Adipocyte (in vitro differentiated cells): ENCODE results near the gene DCP1A.
"Not testable (repeated sequence)": the region's sequence is repeated elsewhere in the genome, so short reads cannot be mapped to it uniquely, and the experiment has no call there.

Source experiments
- DNase-seq: peaks from one replicate; pipeline ENCODE4 v3.0.0-alpha.2; 2015; ENCODE audit warnings: low read depth
- H3K27me3 ChIP-seq: replicated peaks from 2 replicates; pipeline ENCODE4 v1.7.0; 2013; ENCODE audit warnings: mild to moderate bottlenecking, low read length, moderate library complexity; ENCODE audit not compliant: control insufficient read depth, insufficient read depth
- H3K36me3 ChIP-seq: 2 replicates; pipeline ENCODE4 v1.7.0; 2013; ENCODE audit warnings: low read length, mild to moderate bottlenecking, moderate library complexity; ENCODE audit not compliant: control insufficient read depth, insufficient read depth, severe bottlenecking
- H3K4me1 ChIP-seq: 2 replicates; pipeline ENCODE4 v1.7.0; 2013; ENCODE audit warnings: mild to moderate bottlenecking, low read length, moderate library complexity; ENCODE audit not compliant: control insufficient read depth, insufficient read depth
- H3K4me3 ChIP-seq: 2 replicates; pipeline ENCODE4 v1.7.0; 2013; ENCODE audit warnings: mild to moderate bottlenecking, low read length, moderate library complexity
- H3K9ac ChIP-seq: 2 replicates; pipeline ENCODE4 v1.7.0; 2013; ENCODE audit warnings: mild to moderate bottlenecking, low read length, moderate library complexity
- H3K9me3 ChIP-seq: 2 replicates; pipeline ENCODE4 v1.7.0; 2013; ENCODE audit warnings: mild to moderate bottlenecking, low read length, moderate library complexity; ENCODE audit not compliant: control insufficient read depth

The DCP1A gene

GRCh38 chr3:53347261-53348064, at the start of gene DCP1A:
Gene DCP1A, minus strand, starts transcription at chr3:53347543. Its CDS starts 26 bp downstream, at chr3:53347517.
- Histone ChIP-seq H3K27me3 (no peaks in the 10 kb centered on the region), H3K4me1 (peaks cover 38% of the 10 kb centered on the region), H3K9ac (peak within 1 kb of the TSS; percentile 99), H3K9me3 (no peaks in the 10 kb centered on the region), H3K4me3 (peak within 1 kb of the TSS; percentile 97), H3K36me3 (peaks cover 8% of the 10 kb centered on the region)
- peak; percentile 98 for DNase-seq

DNA sequence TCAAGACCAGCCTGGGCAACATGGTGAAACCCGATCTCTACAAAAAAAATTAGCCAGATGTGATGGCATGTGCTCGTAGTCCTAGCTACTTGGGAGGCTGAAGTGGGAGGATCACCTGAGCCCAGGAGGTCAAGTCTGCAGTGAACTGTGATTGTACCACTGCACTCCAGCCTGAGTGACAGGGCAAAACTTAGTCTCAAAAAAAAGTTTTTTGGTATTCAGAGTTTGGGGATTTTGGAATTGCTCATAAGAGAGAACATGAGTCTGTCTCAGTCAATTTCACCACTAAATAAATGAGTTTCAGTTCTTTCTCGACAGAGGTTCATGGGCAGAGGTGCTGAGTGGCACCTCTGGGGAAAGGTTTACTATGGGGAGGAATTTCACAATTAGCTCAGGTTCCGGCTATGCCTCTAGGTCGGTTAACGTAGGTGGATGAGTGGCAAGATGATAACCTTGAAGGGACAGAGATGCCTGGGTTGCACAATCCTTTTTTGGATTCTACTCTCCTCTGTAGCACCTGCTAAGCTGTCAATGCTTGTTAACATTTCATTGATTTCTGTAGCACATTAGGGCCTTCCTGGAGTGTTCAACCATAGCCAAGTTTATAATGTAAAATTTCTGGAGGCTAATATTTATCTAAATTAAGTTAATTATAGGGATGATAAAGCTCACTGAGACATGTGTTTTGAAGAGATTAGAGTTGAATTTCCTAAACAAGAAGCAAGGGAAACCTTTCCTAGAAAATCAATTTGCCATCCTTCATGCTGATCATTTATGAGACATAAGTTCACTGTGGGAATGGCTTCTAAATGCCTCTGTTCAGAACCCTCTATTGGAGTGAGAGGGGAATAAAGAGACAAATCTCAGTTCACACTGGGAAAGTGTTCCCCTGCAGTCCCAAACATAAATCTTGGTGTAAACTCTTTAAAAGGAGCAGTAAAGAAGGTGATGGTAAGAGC, 37.4 kb upstream of the DCP1A start:
- H3K27me3 ChIP-seq = no peaks in the 10 kb centered on the region
- no peaks in the 10 kb centered on the region for H3K4me1 ChIP-seq
- no peak overlapping the region for H3K4me3 ChIP-seq
- no peak for DNase-seq
- H3K9ac ChIP-seq = no peak overlapping the region
- H3K9me3 ChIP-seq = no peaks in the 10 kb centered on the region
- H3K36me3 ChIP-seq = no peaks in the 10 kb centered on the region

GRCh38 chr3:53382106-53382505, 34.8 kb upstream of the DCP1A start:
- H3K4me1 ChIP-seq = no peaks in the 10 kb centered on the region
- H3K36me3 ChIP-seq = no peaks in the 10 kb centered on the region
- no peaks in the 10 kb centered on the region for H3K9me3 ChIP-seq
- H3K9ac ChIP-seq = no peak overlapping the region
- H3K4me3 ChIP-seq = no peak overlapping the region
- H3K27me3 ChIP-seq = no peaks in the 10 kb centered on the region
- no peak for DNase-seq

GRCh38 chr3:53380306-53380705, 33.0 kb upstream of the DCP1A start:
- no peaks in the 10 kb centered on the region for H3K36me3 ChIP-seq
- no peak for DNase-seq
- H3K27me3 ChIP-seq = no peaks in the 10 kb centered on the region
- no peaks in the 10 kb centered on the region for H3K4me1 ChIP-seq
- H3K9ac ChIP-seq = no peak overlapping the region
- H3K4me3 ChIP-seq = no peak overlapping the region
- H3K9me3 ChIP-seq = no peaks in the 10 kb centered on the region

DNA sequence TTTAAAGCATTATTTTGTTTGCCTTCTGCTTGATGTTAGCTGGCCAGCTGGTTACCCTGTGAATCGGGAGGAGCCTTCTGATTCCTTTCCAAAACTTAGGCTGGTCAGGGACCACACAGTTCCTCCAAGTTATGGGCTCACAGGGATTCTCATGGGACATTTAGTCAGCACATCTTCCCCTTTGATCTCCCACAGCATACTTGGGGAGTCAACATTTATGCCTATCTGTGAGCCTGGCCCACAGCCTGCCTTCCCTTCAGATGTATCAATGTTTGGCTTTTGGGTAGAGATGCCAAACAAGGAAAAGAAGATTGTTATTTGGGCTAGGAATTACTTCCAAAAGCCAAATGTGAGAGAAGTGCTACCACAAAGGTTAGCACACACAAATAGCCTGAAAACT, 32.6 kb upstream of the DCP1A start:
- H3K4me3 ChIP-seq = no peak overlapping the region

DNA sequence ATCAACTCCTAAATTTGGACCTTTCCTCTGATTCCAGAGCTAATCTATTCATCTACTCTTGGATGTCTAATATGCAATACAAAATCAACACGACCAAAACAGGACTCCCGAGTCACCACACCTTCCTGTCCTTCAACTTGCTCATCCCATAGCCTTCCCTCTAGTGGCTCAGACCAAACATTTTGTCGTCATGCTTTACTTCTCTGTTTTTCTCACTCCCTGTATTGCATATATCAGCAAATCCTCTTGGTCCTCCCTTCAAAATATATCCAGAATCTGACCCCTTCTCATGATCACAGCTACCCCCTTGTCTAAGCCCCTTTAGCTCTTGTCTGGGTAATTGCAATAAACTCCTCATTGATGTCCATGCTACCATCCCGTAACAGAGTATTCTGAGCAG, 30.5 kb upstream of the DCP1A start:
- Histone ChIP-seq H3K36me3 (no peaks in the 10 kb centered on the region), H3K9me3 (no peaks in the 10 kb centered on the region), H3K9ac (no peak overlapping the region), H3K27me3 (peaks cover 6% of the 10 kb centered on the region), H3K4me3 (no peak overlapping the region), H3K4me1 (no peaks in the 10 kb centered on the region)
- no peak for DNase-seq

More for the DNA sequence above, 32.6 kb upstream of the DCP1A start:
- DNase-seq = no peak
- no peak overlapping the region for H3K9ac ChIP-seq
- no peaks in the 10 kb centered on the region for H3K27me3 ChIP-seq
- no peaks in the 10 kb centered on the region for H3K9me3 ChIP-seq
- no peaks in the 10 kb centered on the region for H3K4me1 ChIP-seq
- no peaks in the 10 kb centered on the region for H3K36me3 ChIP-seq

DNA sequence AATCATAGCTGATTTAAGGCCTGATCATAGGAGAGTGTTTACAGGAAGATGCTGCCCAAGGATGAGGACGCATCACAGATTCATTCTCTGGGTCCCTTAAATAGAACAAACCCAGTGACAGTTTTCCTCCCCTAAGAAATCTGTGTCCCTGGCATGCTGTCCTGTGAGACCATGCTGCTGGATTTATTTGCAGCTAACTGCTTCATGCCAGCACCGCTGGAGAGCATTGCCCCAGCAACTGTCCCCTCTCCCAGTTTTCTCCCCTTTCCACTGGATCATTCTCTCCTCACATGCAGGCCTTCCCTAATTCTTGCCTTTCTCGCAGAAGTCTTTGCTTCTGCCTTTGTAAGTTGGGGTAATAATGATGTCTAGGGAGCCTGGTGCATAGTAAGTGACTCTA, 29.3 kb upstream of the DCP1A start:
- no peaks in the 10 kb centered on the region for H3K9me3 ChIP-seq
- DNase-seq = no peak
- peaks cover 14% of the 10 kb centered on the region for H3K27me3 ChIP-seq
- no peaks in the 10 kb centered on the region for H3K36me3 ChIP-seq
- no peak overlapping the region for H3K9ac ChIP-seq
- H3K4me1 ChIP-seq = no peaks in the 10 kb centered on the region
- no peak overlapping the region for H3K4me3 ChIP-seq

DNA sequence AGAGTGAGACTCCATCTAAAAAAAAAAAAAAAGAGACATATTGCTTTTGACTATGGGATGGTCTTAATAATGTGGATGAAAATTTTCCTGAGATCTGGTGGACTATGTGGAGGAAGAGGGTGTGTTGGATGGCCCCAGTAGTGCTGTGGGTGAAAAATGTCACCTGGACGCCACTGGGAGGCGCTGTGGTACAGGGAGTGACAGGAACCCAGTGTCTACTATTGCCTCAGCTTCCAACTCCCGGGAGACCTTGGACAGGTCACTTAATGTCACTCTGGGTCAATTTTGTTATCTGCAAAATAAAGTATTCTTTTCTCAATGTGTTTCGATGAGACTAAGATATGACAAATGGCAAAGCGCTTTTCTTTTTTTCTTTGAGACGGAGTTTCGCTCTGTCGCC, 27.7 kb upstream of the DCP1A start:
- peak; percentile 56 for DNase-seq

GRCh38 chr3:53370719-53371118, 23.4 kb upstream of the DCP1A start:
- not testable (repeated sequence) for H3K9ac ChIP-seq, H3K4me1 ChIP-seq, H3K9me3 ChIP-seq, H3K4me3 ChIP-seq, DNase-seq, H3K36me3 ChIP-seq
- peaks cover 17% of the 10 kb centered on the region for H3K27me3 ChIP-seq

More for the DNA sequence above, 27.7 kb upstream of the DCP1A start:
- H3K4me3 ChIP-seq = no peak overlapping the region
- H3K9me3 ChIP-seq = no peaks in the 10 kb centered on the region
- H3K4me1 ChIP-seq = no peaks in the 10 kb centered on the region
- peaks cover 17% of the 10 kb centered on the region for H3K27me3 ChIP-seq
- no peak overlapping the region for H3K9ac ChIP-seq
- H3K36me3 ChIP-seq = no peaks in the 10 kb centered on the region

GRCh38 chr3:53361852-53362251, 14.5 kb upstream of the DCP1A start:
- Histone ChIP-seq H3K27me3 (no peaks in the 10 kb centered on the region), H3K36me3 (no peaks in the 10 kb centered on the region), H3K9ac (no peak overlapping the region), H3K4me1 (peaks cover 11% of the 10 kb centered on the region), H3K4me3 (no peak overlapping the region), H3K9me3 (no peaks in the 10 kb centered on the region)
- no peak for DNase-seq

DNA sequence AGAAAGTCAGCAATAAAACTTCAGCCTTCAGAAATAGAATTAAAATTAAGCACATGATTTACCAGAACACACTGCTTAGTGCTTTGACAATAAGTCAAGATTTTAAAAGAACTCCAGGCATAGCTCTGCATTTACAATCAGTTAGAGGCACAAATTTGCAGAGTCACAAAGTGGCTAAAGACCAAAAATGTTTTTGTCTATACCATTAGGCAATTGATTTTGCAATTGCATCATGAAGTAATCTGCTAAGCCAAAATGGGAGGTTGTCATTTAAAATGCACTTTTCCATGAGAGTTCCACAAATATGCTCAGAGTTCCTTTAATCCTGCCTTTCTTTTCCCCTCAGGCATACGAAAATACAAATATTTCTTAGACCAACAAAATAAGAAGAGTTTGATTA, 10.1 kb upstream of the DCP1A start:
- H3K4me3 ChIP-seq = no peak overlapping the region
- peak; percentile 83 for DNase-seq
- peaks cover 16% of the 10 kb centered on the region for H3K4me1 ChIP-seq
- H3K36me3 ChIP-seq = no peaks in the 10 kb centered on the region
- H3K9me3 ChIP-seq = no peaks in the 10 kb centered on the region
- H3K27me3 ChIP-seq = no peaks in the 10 kb centered on the region
- H3K9ac ChIP-seq = peak overlapping the region; percentile 8
